DMS 273 treated with DMSO at 0.1 percent for 48 hours (cell line): Measurements from ENCODE around the gene OR2D2.
"Not testable (repeated sequence)": the region's sequence is repeated elsewhere in the genome, so short reads cannot be mapped to it uniquely, and the experiment has no call there.

ENCODE experiments used
- DNase-seq: peaks from one replicate; lab custom pipeline; 2025; lab: John Stamatoyannopoulos, UW

Gene OR2D2, protein sequence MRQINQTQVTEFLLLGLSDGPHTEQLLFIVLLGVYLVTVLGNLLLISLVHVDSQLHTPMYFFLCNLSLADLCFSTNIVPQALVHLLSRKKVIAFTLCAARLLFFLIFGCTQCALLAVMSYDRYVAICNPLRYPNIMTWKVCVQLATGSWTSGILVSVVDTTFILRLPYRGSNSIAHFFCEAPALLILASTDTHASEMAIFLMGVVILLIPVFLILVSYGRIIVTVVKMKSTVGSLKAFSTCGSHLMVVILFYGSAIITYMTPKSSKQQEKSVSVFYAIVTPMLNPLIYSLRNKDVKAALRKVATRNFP

DNA sequence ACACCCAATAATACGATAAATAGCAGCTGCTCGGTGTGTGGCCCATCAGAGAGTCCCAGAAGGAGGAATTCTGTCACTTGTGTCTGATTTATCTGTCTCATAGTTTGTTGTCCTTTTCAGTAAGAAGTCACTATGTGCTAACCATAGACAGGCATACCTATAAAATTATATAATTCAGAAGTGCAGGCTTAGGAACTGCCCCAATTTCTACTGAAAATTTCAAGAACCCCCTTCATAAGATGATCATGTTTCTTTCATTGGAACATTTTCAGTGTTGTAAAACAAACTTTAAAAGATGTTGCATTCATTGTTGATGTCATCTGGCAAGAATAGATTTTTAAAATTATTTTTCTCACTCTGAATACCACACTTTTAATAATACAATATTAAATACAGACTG, at the start of gene OR2D2:
Gene OR2D2 (minus strand): TSS at position 101 of the 400 bp plus-strand sequence. CDS start 0 bp downstream, at position 101.
- no peak for DNase-seq

DNA sequence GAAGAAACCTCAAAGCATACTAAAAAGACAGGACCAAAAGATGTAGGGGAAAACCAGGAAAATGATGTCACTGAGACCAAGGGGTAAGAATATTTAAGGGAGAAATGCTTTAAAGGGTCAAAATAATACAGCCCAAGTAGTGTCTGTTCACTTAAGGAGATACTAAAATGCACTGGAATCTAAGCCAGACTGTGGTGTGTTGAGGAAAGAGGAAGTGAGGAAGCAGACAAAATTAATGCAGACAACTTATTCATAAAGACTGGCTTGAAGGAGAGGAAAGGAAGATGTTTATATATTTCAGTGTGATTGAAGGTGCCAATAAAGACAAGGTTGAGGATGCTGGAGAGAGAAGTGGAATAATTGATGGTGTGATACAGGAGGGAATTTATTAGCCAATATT, 49.7 kb upstream of the OR2D2 start:
- DNase-seq: no peak

DNA sequence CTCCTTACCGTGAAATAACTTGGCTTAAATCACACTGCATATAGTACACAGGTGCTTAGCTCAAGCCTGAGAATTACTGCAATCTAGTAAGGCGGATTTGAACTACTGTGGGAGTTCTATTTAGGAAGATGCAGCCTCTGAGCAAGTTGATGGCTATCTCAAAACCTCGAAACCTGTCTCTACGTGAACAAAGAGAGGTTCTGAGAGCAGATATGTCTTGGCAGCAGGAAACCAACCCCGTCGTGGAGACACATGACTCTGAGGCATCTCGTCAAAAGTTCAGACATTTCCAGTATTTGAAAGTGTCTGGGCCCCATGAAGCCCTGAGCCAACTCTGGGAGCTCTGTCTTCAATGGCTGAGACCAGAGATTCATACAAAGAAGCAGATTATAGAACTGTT, 39.8 kb upstream of the OR2D2 start:
- no peak for DNase-seq

DNA sequence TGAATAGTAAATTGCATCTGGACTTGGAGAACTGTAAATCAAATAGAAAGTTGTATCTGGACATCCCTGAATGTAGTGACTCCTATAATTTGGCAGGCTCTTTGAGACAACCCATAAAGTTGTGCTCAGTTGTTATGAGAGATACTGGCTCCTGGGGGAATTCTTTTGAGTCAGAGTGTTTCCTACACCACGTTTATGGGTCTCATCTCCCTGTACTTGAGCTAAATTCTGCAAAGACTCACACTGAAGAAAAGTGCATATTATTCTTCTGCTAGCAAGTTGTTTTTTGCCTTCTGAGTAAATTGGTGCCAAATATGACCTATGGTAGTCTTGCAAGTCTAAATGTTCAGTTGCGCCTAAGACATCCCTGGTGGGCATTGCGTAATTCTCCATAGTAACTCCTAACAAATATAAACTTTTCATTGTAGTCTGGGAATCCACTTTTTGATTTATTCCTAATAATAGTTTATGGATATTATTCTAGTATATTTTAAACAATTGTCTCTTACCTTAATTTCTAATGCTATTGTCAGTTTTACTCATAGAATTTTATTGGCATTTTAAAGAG, 38.9 kb upstream of the OR2D2 start:
- no peak for DNase-seq

DNA sequence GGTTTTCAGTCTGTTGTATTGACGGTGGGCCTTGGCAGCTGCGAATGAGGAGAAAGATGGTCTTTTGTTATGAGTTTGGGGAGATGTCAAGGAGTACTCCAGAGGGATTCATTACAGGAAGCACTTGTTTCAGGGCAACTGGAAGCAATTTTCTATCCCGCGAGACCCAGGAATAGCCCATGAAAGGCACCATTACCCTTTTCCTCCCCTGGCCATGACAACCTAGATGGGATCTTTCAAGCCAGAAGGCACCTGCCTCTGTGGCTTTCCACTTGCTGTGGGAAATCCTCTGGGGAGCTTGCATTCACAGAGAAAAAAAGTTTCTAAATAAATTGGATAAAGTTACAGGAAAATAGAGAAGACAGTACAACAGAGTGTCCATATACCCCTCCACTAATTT, 36.6 kb upstream of the OR2D2 start:
- DNase-seq: no peak

DNA sequence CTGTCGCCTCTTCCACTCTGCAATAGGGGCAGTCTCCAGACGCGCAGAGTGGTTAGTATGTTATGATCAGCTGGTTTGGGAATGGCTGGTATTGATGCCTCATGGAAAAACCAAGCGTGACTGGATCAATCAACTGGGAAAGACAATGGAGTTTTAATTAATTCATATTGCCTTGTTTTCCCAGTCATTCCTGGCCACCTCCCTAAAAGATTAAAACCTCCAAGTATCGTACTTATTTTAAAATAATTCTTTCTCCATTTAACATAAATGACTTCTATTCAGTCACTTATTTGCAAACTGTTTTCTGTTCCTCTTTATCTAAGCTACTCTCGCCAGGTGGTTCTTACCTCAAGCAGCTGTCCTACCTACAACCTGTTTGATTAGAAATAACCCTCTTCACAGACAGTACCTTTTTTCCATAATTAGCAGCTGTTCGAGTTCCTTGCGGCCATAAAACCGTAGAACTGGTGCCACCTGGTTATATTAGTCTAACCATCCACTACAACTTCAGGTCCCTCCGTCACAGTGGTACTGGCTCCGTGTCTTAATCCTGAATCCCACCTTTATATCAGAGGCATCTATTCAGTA, 34.8 kb upstream of the OR2D2 start:
- DNase-seq: no peak

DNA sequence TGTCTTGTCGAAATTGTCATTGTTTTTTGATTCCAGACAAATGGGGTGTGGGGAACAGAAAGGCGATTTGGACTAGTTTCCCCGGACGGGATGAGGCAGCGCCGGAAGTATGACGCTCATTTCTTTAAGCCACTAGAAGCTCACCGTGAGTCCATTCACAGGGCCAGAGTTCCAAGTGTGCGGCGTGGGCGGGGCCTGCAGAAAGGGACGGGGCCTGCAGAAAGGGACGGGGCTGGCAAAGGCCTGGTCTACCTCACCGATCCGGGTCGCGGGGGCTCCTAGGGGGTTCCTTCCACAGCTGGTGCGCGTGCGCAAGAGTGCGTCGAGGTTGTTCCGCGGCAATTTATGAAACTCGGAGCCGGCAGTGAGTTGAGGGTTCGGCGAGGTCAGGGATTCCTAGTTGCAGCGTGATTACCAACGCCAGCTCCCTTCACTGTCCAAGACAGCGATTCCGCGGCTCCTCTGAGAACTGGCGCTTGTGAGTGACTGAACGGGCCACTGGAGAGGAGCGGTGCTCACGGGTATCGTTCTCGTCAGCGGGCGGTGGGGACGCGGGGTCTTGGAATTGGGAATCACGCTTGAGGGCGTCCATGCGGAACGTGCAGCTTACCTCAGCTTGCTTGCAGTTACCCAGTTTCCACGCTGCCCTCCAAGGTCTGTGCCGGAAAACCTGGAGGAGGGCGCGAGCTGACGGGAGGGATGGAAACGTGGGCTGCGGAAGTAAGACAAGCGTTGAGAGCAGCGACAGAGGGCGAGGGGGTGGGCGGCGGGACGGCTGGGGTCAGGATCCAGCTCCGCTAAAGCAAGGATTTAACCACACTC, 34.1 kb upstream of the OR2D2 start, which contains the start of gene ZNF215:
Gene ZNF215 (plus strand): TSS at position 219 of the 822 bp plus-strand sequence. CDS start 5,847 bp downstream, outside the sequence.
- DNase-seq: no peak

DNA sequence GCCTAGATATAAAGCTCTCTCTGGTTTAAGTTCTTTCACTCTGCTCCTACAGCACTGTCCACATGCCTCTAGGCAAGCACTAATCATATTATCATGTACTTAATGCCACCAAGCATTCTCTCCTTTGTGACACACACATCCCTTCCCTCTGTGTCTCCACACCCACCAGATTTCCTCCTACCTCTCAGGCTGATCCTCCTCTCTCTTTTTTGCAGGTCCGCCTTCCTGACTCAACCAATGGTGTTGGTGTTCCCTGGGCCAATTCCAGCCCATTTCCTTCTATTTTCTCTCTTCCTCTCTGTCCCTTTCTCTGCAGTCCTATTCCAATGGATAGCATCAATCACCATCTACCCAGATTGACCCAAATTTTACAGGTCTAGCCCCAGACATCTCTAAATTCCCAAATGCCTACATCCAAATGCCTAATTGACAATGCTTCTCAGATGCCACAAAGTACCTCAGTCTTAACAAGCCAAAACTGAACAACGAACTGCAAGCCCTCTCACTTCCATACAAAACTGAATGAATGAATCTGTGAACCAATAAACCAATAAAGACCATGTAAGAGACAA, 33.4 kb upstream of the OR2D2 start:
- no peak for DNase-seq

DNA sequence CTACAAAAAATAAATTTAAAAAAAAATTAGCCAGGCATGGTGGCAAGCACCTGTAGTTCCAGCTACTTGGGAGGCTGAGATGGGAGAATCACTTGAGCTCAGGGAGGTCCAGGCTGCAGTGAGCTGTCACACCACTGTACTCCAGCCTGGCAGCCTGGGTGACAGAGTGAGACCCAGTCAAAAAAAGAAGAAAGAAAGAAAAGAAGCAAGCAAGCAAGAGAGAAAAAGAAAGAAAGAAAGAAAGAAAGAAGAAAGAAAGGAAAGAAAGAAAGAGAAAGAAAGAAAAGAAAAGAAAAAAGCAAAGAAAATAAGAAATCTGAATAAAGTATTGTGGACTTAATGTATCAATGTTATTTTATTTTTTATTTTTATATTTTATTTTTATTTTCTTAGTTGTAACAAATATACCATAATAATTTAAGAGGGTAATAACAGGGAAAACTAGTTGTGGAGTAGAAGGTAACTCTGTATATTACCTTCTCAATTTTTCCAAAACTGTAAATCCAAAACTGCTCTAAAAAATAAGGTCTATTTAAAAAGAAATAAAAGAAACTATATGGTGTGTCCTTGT, 32.8 kb upstream of the OR2D2 start:
- no peak for DNase-seq

DNA sequence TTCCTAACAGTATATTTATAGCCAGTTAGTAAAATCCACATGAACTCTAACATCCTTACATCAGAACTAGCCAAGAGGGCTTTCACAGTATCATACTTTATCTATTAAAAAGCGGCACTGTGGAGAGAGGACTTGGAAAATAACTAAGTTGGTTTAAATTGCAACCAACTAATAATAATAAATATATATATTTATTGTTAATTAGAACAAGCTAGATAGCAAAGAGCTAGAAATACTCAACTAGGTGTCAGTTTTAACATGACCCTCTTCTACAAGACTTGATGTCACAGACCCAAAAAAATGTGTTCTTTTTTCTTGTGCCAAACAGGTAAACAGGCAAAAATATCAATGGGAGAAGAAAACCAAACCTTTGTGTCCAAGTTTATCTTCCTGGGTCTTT, 28.4 kb upstream of the OR2D2 start, which contains the start of gene OR2D3:
Gene OR2D3 (plus strand): TSS at position 301 of the 400 bp plus-strand sequence. CDS start 0 bp downstream, at position 301.
- DNase-seq: no peak

DNA sequence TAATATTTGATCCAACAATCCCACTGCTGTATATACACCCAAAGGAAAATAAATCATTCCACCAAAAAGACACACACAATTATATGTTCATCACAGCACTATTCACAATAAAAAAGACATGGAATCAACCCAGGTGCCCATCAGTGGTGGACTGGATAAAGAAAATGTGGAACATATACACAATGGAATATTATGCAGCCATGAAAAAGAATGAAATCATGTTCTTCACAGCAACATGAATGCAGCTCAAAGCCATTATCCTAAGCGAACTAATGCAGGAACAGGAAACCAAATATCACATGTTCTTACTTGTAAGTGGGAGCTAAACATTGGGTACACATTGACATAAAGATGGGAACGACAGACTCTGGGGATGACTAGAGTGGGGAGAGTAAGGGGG, 27.4 kb upstream of the OR2D2 start:
- DNase-seq: no peak

DNA sequence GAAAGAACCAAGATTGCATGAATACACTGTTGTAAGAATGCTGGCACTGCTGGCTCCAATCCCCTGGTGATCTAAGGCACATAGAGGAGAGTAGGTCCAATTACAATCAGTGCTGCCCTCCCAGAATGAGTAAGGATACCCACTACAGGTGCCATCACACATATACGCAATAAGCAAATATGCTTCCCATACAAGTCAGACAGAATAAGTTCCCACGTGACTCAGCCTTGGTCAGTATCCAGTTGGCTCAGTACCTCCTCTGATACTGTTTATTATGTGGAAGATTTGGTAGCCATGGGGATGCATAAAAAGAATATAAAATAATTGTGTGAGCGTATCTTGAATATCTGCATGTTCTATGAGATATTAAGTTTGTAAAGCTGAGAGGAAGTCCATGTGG, 19.6 kb upstream of the OR2D2 start:
- no peak for DNase-seq

DNA sequence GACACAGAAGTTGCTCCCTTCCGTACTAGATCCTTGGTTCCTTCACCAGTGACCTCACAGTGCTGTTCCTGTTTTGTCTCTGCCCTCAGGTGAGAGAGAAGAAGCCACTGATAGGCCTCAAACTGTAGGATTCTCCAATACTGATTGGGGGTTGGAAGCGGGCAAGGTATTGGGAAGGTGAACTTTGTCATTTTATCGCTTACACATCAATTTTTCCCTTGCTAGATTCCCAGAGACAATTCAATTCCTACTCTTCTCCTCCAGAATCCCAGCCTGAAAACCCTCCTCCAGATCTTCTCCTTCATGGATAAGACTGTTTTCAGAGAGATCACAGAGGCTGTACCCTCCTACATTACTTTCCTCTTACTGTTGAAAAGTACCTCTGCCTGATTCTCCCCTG, 19.1 kb upstream of the OR2D2 start:
- DNase-seq: no peak

DNA sequence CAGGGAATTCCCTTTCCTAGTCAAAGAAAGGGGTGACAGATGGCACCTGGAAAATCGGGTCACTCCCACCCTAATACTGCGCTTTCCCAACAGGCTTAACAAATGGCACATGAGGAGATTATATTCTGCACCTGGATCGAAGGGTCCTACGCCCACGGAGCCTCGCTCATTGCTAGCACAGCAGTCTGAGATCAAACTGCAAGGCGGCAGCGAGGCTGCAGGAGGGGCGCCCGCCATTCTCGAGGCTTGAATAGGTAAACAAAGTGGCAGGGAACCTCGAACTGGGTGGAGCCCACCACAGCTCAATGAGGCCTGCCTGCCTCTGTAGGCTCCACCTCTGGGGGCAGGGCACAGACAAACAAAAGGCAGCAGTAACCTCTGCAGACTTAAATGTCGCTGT, 12.5 kb upstream of the OR2D2 start:
- DNase-seq: not testable (repeated sequence)

DNA sequence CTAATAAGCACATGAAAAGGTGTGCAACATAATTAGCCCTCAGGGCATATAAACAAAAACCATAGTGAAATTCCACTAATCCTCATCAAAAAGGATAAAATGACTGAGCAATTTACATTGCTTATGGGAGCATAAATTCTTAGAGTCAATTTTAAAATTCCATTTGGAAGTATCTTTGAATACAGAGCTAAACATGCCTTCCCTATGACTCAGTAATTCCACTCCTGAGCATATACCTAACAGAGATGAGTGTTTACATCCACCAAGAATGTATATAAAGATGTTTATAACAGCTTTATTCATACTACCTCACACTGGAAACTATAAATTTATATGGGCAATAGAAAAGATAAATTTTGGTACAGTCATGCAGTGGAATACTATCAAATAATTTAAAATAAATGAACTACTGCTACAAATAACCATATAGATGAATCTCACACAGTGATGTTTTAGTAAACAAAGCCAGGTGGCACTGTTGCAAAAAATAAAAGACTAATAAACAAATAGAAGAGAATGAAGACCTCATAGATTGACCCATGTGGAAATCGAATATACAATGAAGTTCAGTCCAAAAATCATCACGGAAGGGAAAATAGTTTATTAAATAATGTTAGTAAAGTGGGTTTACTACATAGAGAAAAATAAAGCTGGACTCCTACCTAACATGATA, 8.2 kb upstream of the OR2D2 start:
- no peak for DNase-seq

DNA sequence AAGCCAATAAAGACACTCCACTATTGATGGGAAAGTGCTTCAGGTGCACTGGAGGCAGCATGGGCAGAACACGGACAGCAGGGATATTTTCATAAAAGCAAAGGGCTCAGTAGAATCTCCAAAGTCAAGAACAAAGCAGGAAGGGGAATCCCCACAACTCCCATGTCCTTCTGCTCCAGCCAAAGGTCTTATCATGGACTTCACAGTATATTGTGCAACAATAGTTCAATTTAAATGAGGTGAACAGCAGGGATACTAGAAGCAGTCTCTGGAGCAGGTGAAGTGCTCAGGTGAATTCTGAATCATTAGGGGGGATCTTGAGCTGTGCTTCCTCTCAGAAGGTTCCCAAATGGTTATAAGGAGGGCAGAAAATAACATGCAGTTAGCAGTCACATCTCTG, 6.6 kb upstream of the OR2D2 start:
- no peak for DNase-seq

DNA sequence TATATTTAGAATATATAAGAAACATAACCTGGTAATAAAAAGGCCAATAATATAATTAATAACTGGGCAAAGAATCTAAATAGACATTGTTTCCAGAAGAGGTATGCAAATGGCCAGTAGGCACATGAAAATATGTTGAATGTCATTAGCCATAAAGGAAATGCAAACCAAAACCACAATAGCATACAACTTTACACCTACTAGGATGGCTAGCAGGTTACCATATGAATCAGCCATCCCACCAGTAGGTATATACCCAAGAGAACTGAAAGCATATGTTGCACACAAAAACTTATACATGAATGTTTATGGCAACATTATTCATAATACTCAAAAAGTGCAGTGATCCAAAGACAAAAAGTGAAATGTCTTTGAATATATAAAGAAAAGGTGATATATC, 2.7 kb upstream of the OR2D2 start:
- DNase-seq: no peak

DNA sequence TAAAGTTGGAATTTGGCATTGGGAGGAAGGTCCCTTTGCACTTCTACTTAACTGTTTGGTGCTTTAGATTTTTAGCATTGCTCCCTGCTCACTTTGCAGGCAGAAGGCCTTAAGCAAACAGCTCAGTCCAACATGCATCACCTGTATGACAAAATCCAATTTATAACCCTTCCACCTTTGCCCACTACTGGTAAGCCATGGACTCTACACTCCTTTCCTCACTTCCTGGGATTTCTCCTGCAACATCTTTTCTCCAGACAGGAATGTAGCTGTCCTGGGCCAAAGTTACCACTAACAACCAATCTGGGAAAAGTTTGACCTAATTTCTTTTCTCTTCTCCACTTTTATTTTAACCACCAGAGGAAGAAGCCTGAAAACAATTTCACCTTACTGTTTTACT, 1.8 kb upstream of the OR2D2 start:
- no peak for DNase-seq

DNA sequence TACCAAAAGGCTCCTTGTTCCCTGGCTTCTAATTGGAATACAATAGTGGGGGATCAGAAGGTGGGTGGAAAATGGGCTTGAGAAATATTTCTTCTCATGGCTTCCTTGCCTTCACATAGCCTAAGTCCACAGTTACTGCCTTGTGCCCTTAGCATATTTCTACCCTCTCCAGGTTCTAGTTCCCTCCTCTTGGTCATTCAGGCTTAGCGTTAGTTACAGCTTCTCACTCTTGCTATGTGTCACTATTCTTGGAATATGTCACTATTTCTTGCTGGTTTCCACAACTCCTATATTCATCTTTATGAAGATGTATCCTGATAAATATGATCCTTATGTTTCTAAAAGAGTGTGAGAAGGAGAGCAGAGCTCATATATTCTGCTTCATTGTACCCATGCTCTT, 2.5 kb downstream of the OR2D2 start:
- DNase-seq: no peak

DNA sequence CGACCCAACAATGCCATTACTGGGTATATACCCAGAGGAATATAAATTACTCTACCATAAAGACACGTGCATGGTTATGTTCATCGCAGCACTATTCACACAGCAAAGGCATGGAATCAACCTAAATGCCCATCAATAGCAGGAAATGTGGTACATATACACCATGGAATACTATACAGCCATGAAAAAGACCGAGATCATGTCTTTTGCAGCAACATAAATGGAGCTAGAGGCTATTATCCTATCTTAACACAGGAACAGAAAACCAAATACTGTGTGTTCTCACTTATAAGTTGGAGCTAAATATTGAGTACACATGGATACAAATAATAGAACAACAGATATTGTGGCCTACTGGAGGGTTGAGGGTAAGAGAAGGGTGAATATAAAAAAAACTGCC, 3.5 kb downstream of the OR2D2 start:
- no peak for DNase-seq

DNA sequence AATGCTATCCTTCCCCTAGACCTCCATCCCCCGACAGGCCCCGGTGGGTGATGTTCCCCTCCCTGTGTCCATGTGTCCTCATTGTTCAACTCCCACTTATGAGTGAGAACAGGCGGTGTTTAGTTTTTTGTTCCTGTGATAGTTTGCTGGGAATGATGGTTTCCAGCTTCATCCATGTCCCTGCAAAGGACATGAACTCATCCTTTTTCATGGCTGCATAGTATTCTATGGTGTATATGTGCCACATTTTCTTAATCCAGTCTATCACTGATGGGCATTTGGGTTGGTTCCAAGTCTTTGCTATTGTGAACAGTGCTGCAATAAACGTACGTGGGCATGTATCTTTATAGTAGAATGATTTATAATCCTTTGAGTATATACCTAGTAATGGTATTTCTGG, 4.6 kb downstream of the OR2D2 start:
- DNase-seq: not testable (repeated sequence)
